Esophagus mucosa (tissue), 1 donor: ENCODE measurements around the gene MRPL10. TPM values are rescaled to one million over a fixed set of nuclear protein-coding genes. Genes with fewer than 3 reads are reported as not detected.

ENCODE experiments used
- ATAC-seq: fragments of 200-7000 bp; cut with Tn5 transposase; one replicate; pipeline ENCODE4 v1.9.1; 2020
- total RNA-seq: library from RNA; stranded (reverse); gene quantifications from one replicate; pipeline ENCODE4 v1.2.4, GENCODE V29; 2023
- donor health status: DM: yes; HTN: yes; CAD: no.

The MRPL10 gene
- total RNA-seq, 1 donor from 2014 or later, result 26.7 TPM

DNA sequence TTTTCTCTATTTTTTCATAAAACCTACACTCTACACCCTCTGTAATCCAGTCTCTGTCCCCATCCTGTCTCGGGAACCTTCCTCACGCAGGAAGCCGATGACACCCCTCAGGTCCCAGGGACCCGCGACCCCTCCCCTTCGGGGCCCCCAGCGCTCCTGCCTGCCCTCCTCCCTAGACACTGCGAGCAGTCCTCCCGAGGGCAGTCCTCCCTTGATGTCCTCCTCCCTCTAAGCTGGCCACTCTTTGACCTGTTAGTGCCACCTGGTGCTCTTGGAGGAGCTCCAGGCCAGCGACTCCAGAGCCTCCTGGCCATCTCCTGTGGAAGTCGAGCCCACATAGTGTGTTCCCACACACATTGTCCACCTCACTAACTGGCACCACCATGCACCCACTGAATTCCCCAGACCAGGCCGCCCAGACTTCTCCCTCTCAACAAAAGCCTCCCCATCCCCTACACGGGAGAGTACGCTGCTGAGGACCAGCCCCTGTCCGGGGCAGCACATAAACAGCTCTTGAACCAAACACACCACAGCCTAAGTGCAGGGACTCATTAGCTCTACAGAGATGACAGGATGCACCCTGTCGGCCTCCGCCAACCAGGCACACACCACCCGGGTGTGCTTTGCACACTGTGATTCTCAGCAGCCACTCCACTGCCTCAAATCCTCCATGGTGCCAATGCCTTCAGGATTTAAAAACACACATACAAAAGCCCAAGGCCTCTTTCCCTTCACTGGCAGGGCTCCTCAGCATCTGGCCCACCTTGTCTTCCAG, 19.0 kb downstream of the MRPL10 start:
- no peak for ATAC-seq

GRCh38 chr17:47811709-47812108, 19.6 kb downstream of the MRPL10 start:
- no peak for ATAC-seq

- no peak for ATAC-seq
Measured at GRCh38 chr17:47810901-47811635, 20.3 kb downstream of the MRPL10 start.

DNA sequence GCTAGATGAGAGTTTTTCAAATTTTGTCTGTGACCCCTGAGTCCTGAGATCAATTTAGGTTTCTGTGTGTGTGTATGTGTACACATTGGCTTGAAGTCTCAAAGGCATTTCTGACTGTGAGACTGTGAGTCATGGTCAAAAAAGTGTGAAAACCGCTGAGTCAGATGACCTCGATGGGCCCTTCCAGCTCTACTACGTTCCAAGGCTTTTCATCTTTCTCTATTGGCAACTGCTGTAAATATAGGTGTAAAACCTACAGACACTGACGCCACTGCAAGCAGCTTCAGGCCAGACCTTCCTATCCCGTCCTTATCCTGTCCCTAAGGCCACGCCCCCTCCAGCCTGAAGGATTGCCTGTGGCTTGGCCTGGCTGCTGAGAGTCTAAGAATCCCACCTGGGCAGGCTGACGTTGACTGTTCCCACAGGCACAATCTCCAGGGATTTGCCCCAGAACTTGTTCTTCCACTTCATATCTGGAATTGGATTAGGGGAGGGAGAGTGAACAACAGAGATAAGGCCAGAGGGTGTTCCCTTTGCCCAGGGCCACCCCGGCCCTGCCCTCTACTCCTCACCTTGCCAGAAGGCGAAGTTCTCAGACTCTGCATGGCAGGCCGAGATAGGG, 21.0 kb downstream of the MRPL10 start:
- ATAC-seq, result peak; percentile 80

- ATAC-seq, result no peak
Measured at GRCh38 chr17:47808830-47809480, 22.4 kb downstream of the MRPL10 start.

DNA sequence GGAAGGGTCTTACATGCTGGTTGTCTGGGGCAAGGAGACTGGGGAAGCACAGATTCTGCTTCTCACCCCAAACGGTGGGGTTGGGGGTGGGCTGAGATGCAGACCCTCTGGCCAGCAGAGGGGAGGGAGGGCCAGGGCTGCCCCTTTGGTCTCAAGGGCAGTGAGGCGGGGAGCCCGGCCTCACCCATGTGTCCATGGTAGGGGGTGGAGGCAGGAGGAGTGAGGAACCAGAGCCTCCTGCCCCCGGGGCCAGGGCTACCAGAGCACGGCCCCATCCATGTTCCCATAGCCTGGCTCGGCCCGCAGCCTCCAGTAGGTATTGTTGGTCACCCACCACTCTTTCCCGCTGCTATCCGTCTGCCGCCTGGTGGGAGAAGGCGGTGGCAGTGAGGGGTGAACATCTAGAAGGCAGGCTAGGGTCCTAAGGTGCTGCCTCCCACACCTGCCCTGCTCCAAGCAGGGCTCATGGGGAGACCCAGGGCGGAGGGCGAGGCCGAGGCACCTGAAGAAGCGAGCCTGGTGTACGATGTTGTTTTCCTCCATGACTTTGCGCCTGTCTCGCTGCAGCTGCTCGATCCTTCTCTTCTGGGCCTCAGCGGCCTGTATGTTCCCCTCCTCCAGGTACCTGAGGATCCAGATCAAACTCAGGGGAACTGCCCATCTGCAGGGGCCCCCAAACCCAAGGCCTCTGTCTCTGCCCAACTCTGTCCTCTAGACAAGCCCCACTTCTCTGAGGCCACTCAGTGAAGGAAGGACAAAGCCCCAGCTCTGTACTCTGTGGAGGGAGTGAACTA, 23.1 kb downstream of the MRPL10 start:
- ATAC-seq, result no peak

GRCh38 chr17:47807421-47807820, 23.9 kb downstream of the MRPL10 start:
- ATAC-seq, result no peak

DNA sequence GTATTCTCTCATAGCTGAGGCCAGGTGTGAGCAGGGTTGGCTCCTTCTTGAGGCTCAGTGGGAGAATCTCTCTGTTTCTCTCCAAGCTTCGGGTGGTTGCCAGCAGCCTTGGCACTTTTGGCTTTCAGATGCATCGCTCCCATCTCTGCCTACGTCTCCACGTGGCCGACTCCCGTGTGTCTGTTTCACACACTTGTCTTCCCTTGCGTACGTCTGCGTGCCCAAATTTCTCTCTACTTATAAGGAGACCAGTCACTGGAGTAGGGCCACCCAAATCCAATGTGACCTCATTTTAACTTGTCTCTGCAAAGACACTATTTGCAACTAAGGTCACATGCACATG, 24.5 kb downstream of the MRPL10 start:
- no peak for ATAC-seq

DNA sequence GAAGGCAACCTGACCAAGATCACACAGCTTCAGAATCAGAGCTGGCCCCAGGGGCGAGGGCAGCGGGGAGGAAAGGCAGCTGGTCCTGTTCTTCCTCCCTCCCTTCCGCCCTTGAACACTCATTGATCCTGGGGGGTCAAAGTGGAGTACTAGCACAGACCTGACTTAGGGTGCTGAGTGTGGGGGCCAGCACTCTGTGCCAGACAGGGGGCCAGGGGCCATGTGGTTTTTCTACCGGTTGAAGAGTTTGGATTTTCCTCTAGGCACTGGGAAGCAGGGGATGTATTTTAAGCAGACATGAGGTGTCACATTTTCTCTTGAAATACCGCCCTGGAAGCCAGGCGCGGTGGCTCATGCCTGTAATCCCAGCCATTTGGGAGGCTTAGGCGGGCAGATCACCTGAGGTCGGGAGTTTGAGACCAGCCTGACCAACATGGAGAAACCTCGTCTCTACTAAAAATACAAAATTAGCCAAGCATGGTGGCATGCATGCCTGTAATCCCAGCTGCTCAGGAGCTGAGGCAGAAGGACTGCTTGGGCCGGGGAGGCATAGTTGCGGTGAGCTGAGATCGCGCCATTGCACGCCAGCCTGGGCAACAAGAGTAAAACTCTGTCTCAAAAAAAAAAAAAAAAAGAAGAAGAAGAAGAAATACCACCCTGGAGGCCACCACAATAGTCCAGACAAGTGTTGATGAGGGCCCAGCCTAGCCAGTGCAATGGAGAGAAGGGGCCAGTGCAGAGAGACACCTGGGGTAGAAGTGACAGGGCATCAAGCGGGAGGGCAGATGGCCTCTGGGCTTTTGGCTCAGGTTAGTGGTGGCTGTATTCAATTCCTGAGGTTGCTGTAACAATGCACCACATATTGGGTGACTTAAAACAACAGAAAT, 25.1 kb downstream of the MRPL10 start:
- ATAC-seq, result no peak

GRCh38 chr17:47804461-47804860, 26.9 kb downstream of the MRPL10 start:
- no peak for ATAC-seq

DNA sequence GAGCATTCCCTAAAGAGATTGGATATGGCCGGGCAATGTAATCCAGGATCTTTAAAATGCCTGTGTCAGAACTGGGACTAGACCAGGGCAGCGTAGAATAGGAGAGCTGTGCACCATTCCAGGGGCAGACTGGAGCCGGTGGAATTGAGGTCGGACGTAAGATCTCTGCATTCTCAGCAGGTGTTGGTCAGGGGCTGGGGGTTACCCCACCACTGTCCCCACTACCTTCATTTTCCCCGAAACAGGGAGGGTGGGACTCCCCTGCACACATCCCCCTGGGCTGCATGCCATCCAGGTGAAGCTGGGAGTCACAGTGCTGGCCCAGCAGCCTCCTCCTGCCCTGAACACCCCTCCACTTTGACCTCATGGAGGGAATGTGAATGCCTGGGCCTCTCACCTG, 27.6 kb downstream of the MRPL10 start:
- no peak for ATAC-seq

- no peak for ATAC-seq
Measured at GRCh38 chr17:47803201-47803600, 28.1 kb downstream of the MRPL10 start.

DNA sequence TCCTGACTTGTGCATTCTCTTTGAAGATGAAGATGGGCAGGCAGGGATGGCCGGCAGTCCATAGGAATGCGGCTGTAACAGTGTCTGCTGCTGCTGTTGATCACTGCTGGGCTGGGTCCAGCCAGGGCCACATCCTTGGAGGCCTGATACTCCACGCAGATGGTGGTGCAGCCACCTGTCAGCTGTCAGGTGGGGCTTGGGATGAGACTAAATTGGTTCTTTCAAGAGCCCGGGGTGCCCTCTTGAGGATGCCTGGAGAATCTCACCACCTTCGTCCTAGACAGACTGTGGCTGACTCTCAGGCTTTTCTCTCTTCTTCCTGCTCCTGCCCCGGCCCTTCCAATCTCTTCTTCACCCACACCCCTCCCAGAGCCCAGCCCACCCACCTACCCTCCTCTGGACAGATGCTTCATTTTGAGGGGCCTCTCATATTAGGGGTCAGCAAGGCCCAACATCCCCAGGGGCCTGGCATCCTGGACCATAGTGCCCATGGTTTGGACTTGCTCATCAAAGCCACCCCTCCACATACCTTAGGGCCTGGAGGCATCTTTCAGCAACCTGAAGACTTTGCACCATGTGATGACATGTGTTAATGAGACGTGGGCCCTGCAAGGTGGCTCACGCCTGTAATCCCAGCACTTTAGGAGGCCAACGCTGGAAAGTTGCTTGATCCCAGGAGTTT, 28.9 kb downstream of the MRPL10 start:
- ATAC-seq, result peak; percentile 74

DNA sequence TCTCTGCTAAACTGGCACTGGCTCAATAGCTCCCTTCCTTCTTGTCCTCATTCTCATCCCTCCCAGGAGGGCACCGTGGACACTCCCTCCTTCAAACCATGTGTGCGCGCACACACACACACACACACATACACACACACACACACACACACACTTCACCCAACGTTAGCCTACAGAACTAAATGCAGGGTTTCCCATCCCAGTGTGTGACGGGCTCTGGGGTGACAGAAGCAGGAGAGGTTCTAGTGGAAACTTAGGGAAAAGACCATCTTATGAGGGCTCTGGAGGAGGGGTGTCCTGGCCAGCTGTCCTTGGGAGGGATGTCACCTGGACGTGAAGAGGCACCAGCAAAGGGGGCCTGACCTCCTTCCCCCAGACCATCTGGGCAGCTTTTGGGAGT, 29.4 kb downstream of the MRPL10 start:
- no peak for ATAC-seq

- no peak for ATAC-seq
Measured at GRCh38 chr17:47801176-47801765, 30.1 kb downstream of the MRPL10 start.

- no peak for ATAC-seq
Measured at GRCh38 chr17:47800686-47801085, 30.7 kb downstream of the MRPL10 start.

DNA sequence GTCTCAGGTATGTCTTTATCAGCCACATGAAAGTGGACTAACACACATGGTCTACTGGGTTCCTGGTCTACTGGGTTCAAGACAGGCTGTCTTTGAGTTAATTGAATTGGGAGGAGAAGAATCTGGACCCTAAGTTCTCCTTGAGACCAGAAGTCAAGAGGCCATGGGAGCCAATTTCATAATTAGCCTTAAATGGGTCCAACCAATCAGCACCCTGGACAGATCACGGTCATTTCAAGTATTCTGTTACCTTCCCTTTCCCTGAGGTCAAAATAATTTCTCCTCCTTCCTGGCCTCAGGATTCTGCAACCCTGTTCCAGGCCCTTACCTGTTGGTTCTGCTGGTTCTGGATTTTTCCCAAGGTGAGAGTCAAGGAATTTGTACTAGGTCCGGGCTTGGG, 33.5 kb downstream of the MRPL10 start:
- ATAC-seq, result no peak

DNA sequence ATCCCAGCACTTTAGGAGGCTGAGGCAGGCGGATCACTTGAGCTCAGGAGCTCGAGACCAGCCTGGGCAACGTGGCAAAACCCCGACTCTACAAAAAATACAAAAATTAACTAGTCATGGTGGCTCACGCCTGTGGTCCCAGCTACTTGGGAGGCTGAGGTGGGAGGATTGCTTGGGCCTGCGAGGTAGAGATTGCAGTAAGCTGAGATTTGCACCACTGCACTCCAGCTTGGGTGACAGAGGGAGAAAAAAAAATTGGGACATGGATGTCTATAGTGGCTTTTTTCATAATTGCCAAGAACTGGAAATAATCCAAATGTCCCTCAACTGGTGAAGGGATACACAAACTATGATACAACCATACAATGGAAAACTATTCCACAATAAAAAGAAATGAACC, 38.4 kb downstream of the MRPL10 start:
- ATAC-seq, result no peak

- no peak for ATAC-seq
Measured at GRCh38 chr17:47792457-47792856, 38.9 kb downstream of the MRPL10 start.

GRCh38 chr17:47791025-47791424, 40.3 kb downstream of the MRPL10 start:
- no peak for ATAC-seq
